Keratinocyte (primary cell): ENCODE measurements around the gene CASP4.

Experiments
- EZH2 ChIP-seq: IDR thresholded peaks from one replicate; pipeline ENCODE4 v1.6.1; 2012; ENCODE audit warnings: inconsistent platforms, mild to moderate bottlenecking, low read length, moderate library complexity
- TF ChIP-seq, protein P1 (sequence below), 3 experiments: IDR thresholded peaks in 1 of 3; conservative IDR thresholded peaks in 1 of 3; optimal IDR thresholded peaks in 1 of 3; 2 replicates in 2 of 3; 3 replicates in 1 of 3; pipeline versions ENCODE3 to v1.5.1; 2011; ENCODE audit warnings: low read length in 3 of 3, mild to moderate bottlenecking in 3 of 3, moderate library complexity in 2 of 3, control low read depth in 1 of 3, inconsistent platforms in 1 of 3; ENCODE audit not compliant: insufficient read depth in 2 of 3; ENCODE audit errors: extremely low read depth in 1 of 3

DNA sequence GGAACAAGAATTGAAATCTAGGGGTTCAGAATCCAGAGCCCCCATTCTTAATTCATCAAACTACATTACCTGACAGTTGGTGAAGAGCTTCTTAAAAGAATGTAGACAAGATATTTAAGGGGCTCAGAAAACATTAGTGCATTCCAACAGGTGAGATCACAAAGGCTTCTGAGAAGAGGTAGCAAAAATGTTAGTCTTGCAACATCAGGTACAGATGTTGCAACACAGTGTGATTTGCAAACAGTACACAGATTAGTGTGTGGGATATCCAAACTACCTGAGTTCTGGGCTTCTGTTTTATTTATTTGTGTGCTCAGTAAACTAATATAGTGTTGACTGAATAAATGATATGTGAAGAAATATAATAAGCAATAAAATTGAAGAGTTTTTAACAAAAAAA lies 11.8 kb downstream of the CASP4 start:
- TF ChIP-seq, protein P1, sequence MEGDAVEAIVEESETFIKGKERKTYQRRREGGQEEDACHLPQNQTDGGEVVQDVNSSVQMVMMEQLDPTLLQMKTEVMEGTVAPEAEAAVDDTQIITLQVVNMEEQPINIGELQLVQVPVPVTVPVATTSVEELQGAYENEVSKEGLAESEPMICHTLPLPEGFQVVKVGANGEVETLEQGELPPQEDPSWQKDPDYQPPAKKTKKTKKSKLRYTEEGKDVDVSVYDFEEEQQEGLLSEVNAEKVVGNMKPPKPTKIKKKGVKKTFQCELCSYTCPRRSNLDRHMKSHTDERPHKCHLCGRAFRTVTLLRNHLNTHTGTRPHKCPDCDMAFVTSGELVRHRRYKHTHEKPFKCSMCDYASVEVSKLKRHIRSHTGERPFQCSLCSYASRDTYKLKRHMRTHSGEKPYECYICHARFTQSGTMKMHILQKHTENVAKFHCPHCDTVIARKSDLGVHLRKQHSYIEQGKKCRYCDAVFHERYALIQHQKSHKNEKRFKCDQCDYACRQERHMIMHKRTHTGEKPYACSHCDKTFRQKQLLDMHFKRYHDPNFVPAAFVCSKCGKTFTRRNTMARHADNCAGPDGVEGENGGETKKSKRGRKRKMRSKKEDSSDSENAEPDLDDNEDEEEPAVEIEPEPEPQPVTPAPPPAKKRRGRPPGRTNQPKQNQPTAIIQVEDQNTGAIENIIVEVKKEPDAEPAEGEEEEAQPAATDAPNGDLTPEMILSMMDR (optimal IDR thresholded peaks at IDR 0.05 in 1 of 3, IDR thresholded peaks at IDR 0.05 in 1 of 3, conservative IDR thresholded peaks at IDR 0.05 in 1 of 3; ENCODE audit: extremely low read depth in 1 of 3, insufficient read depth in 2 of 3, low read length in 3 of 3) = no peak
- no peak for TF ChIP-seq EZH2
